Measurements from ENCODE around the gene EFNA4. TPM values are rescaled to one million over a fixed set of nuclear protein-coding genes. Genes with fewer than 3 reads are reported as not detected.

Gene EFNA4
- total RNA-seq, 2 experiments from 2014 or later = 3.3 to 4.5 TPM

GRCh38 chr1:155079210-155079486, 15.6 kb downstream of the EFNA4 start:
- Mint-ChIP-seq H3K4me3 (peak overlapping the region; percentile 56), H3K4me1 (ENCODE audit: low read depth) (peaks cover 33% of the 10 kb centered on the region), H3K27ac (no peak overlapping the region), H3K36me3 (ENCODE audit: low read depth) (no peaks in the 10 kb centered on the region), H3K27me3 (ENCODE audit: low read depth) (peaks cover 38% of the 10 kb centered on the region), H3K9me3 (no peaks in the 10 kb centered on the region)
- intact Hi-C loops (cut with micrococcal nuclease) = no loop called here
- CTCF ChIA-PET = interaction anchor here (0.9 kb wide), 1 partner anchor 18 kb away, joined by 3 read pairs; no protein-coding TSS in a partner anchor
- no peak for DNase-seq

GRCh38 chr1:155079487-155080311, 16.2 kb downstream of the EFNA4 start:
- Mint-ChIP-seq H3K4me1 (ENCODE audit: low read depth) (peaks cover 39% of the 10 kb centered on the region), H3K9me3 (no peaks in the 10 kb centered on the region), H3K27ac (no peak overlapping the region), H3K27me3 (ENCODE audit: low read depth) (peaks cover 42% of the 10 kb centered on the region), H3K4me3 (peak overlapping the region; percentile 56), H3K36me3 (ENCODE audit: low read depth) (no peaks in the 10 kb centered on the region)
- intact Hi-C loops (cut with micrococcal nuclease) = loop anchor here (5.0 kb wide), 1 partner anchor 287 kb away; no protein-coding TSS in a partner anchor
- CTCF ChIA-PET = interaction anchor here (0.6 to 1.9 kb wide), 4 partner anchors 15 to 108 kb away, joined by 3 to 4 read pairs (median 4); no protein-coding TSS in a partner anchor
- no peak for DNase-seq

DNA sequence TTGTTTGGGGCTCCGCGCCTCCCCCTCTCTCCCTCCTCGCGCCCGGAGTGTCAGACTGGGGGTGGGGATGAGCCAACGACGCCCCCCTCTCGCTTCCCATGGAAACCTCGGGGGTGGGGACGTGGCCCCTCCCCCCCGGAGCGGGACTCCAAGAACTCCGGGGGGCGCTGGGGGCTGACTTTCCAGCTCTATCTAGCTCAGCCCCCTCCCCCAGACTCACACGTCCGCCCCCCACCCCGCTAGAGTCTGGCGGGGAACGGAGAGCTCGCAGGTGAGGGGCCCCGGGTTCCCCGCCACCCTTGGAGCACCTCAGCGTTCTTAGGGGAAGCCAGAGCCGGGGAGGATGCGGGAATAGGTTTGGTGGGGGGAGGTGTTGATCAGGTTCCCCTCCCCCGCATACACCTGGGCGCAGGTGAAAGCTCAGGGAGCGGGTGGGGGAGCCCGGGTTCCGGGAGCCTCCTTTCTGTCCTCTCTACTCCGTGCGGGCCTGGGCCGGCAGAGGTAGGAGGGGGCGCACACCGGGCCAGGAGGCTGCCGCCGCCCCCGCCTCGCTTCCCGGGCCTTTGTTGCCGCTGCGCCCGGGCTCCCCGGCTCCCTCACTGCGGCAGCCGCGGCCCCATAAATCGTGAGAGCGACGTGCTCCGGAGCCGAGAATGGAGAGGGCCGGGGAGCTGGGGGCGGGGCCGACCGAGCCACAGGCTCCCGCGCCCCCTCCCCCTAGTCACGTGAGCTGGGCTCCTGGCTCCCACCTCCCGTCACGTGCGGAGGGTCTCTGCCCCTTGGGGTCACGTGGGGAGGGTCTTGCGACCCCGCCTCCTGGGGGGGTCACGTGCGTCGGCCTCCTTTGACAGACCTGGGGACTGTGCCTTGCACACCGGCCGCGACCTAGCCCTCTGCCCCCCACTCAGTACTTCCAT, 17.0 kb downstream of the EFNA4 start:
- intact Hi-C loops (cut with micrococcal nuclease) = loop anchor here (5.0 kb wide), 1 partner anchor 288 kb away; no protein-coding TSS in a partner anchor
- Mint-ChIP-seq H3K4me3 (peak overlapping the region; percentile 15), H3K4me1 (ENCODE audit: low read depth) (peaks cover 41% of the 10 kb centered on the region), H3K27ac (no peak overlapping the region), H3K9me3 (no peaks in the 10 kb centered on the region), H3K36me3 (ENCODE audit: low read depth) (no peaks in the 10 kb centered on the region), H3K27me3 (ENCODE audit: low read depth) (peaks cover 42% of the 10 kb centered on the region)
- peak; percentile 43 for DNase-seq
- CTCF ChIA-PET = interaction anchor here (0.6 to 1.9 kb wide), 6 partner anchors 11 to 109 kb away, joined by 3 to 4 read pairs (median 4); partner anchors contain the start of gene EFNA4

GRCh38 chr1:155081472-155082300, 18.1 kb downstream of the EFNA4 start:
- CTCF ChIA-PET = interaction anchor here (0.6 to 4.2 kb wide), 7 partner anchors 10 to 86 kb away, joined by 3 to 75 read pairs (median 4); partner anchors contain the start of gene EFNA4
- peaks cover 44% of the 10 kb centered on the region for H3K4me1 Mint-ChIP-seq (ENCODE audit: low read depth)
- peaks cover 42% of the 10 kb centered on the region for H3K27me3 Mint-ChIP-seq (ENCODE audit: low read depth)
- no peak for DNase-seq
- H3K9me3 Mint-ChIP-seq = no peaks in the 10 kb centered on the region
- no peaks in the 10 kb centered on the region for H3K36me3 Mint-ChIP-seq (ENCODE audit: low read depth)
- peak overlapping the region; percentile 28 for H3K4me3 Mint-ChIP-seq
- no peak overlapping the region for H3K27ac Mint-ChIP-seq
- intact Hi-C loops (cut with micrococcal nuclease) = loop anchor here (5.0 kb wide), 1 partner anchor 289 kb away; no protein-coding TSS in a partner anchor

- Mint-ChIP-seq H3K27me3 (ENCODE audit: low read depth) (peaks cover 42% of the 10 kb centered on the region), H3K36me3 (ENCODE audit: low read depth) (no peaks in the 10 kb centered on the region), H3K9me3 (no peaks in the 10 kb centered on the region), H3K4me3 (peak overlapping the region; percentile 22), H3K27ac (no peak overlapping the region), H3K4me1 (ENCODE audit: low read depth) (peaks cover 44% of the 10 kb centered on the region)
- DNase-seq = no peak
- intact Hi-C loops (cut with micrococcal nuclease) = loop anchor here (5.0 kb wide), 1 partner anchor 290 kb away; no protein-coding TSS in a partner anchor
- CTCF ChIA-PET = interaction anchor here (1.8 to 4.6 kb wide), 4 partner anchors 18 to 88 kb away, joined by 4 to 75 read pairs (median 62); partner anchors contain the start of genes EFNA4 and KRTCAP2
Measured at GRCh38 chr1:155082301-155083051, 18.9 kb downstream of the EFNA4 start.

- Mint-ChIP-seq H3K27me3 (ENCODE audit: low read depth) (peaks cover 42% of the 10 kb centered on the region), H3K36me3 (ENCODE audit: low read depth) (no peaks in the 10 kb centered on the region), H3K4me3 (no peak overlapping the region), H3K4me1 (ENCODE audit: low read depth) (peaks cover 44% of the 10 kb centered on the region), H3K9me3 (no peaks in the 10 kb centered on the region), H3K27ac (no peak overlapping the region)
- intact Hi-C loops (cut with micrococcal nuclease) = loop anchor here (5.0 kb wide), 1 partner anchor 291 kb away; no protein-coding TSS in a partner anchor
- no peak for DNase-seq
- CTCF ChIA-PET = interaction anchor here (0.6 to 4.6 kb wide), 6 partner anchors 19 to 523 kb away, joined by 3 to 75 read pairs (median 28); partner anchors contain the start of genes EFNA4 and KRTCAP2
Measured at GRCh38 chr1:155083052-155083541, 19.6 kb downstream of the EFNA4 start.

GRCh38 chr1:155083865-155084721, 20.6 kb downstream of the EFNA4 start:
- CTCF ChIA-PET = interaction anchor here (0.6 to 4.6 kb wide), 24 partner anchors 9 to 524 kb away, joined by 3 to 75 read pairs (median 5); partner anchors contain the start of genes ADAM15, EFNA4, KRTCAP2 and LENEP
- intact Hi-C loops (cut with micrococcal nuclease) = loop anchor here (1.0 to 5.0 kb wide), 8 partner anchors 13 to 525 kb away; partner anchors contain the start of genes ADAM15, CKS1B, EFNA4 and UBE2Q1
- peaks cover 42% of the 10 kb centered on the region for H3K4me1 Mint-ChIP-seq (ENCODE audit: low read depth)
- H3K27ac Mint-ChIP-seq = no peak overlapping the region
- H3K4me3 Mint-ChIP-seq = peak overlapping the region; percentile 95
- H3K27me3 Mint-ChIP-seq (ENCODE audit: low read depth) = peaks cover 41% of the 10 kb centered on the region
- H3K9me3 Mint-ChIP-seq = no peaks in the 10 kb centered on the region
- no peaks in the 10 kb centered on the region for H3K36me3 Mint-ChIP-seq (ENCODE audit: low read depth)
- DNase-seq = peak; percentile 73

GRCh38 chr1:155084722-155085503, 21.4 kb downstream of the EFNA4 start:
- CTCF ChIA-PET = interaction anchor here (0.6 to 4.6 kb wide), 47 partner anchors 9 to 525 kb away, joined by 3 to 75 read pairs (median 4); partner anchors contain the start of genes ADAM15, CLK2, EFNA4 and KRTCAP2
- Mint-ChIP-seq H3K4me1 (ENCODE audit: low read depth) (peaks cover 34% of the 10 kb centered on the region), H3K27ac (peak overlapping the region; percentile 88), H3K36me3 (ENCODE audit: low read depth) (no peaks in the 10 kb centered on the region), H3K4me3 (peak overlapping the region; percentile 95), H3K9me3 (no peaks in the 10 kb centered on the region), H3K27me3 (ENCODE audit: low read depth) (peaks cover 33% of the 10 kb centered on the region)
- intact Hi-C loops (cut with micrococcal nuclease) = loop anchor here (1.0 to 5.0 kb wide), 9 partner anchors 14 to 526 kb away; partner anchors contain the start of genes ADAM15, CKS1B, EFNA4 and UBE2Q1
- peak; percentile 94 for DNase-seq

DNA sequence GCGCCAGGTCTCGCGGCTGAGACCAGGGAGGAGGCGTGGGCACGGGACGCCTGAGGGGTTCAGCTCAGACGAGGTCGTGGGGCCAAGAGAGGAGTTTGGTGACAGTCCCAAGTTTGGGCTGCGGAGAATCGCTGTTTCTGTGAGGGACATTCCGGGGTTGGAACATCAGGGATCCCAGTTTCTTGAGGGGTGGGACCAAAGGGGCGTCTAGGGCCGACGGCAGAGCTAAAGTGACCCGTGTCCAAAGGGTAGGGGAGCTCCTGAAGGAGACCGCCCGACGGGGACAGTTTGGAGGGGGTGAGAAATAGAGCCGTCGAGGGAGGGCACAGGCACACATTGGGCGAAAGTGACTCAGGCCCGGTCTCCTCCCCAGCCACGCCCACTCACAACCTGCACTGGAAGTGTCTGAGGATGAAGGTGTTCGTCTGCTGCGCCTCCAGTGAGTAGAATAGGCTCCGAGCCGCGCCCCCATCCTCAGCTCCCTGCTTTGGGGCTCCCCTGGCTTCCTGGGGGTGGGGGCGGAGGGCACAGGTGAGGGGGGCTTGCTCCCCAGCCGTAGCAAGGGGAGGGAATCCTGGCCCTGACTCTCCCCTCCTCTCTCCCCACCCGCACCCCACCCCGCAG, 22.1 kb downstream of the EFNA4 start:
- intact Hi-C loops (cut with micrococcal nuclease) = loop anchor here (1.0 to 2.0 kb wide), 4 partner anchors 69 to 527 kb away; partner anchors contain the start of genes UBE2Q1 and ZBTB7B
- Mint-ChIP-seq H3K9me3 (no peaks in the 10 kb centered on the region), H3K27ac (peak overlapping the region; percentile 88), H3K4me3 (peak overlapping the region; percentile 95), H3K27me3 (ENCODE audit: low read depth) (peaks cover 32% of the 10 kb centered on the region), H3K4me1 (ENCODE audit: low read depth) (peaks cover 33% of the 10 kb centered on the region), H3K36me3 (ENCODE audit: low read depth) (no peaks in the 10 kb centered on the region)
- CTCF ChIA-PET = interaction anchor here (0.7 to 4.6 kb wide), 42 partner anchors 10 to 526 kb away, joined by 3 to 75 read pairs (median 4); partner anchors contain the start of genes ADAM15, CLK2, EFNA4 and KRTCAP2
- DNase-seq = peak; percentile 89
